Measurements from ENCODE around the gene SMIM3. TPM values are rescaled to one million over a fixed set of nuclear protein-coding genes. Genes with fewer than 3 reads are reported as not detected.

Gene SMIM3
- total RNA-seq, 1 donor from 2014 or later = 5.7 TPM

DNA sequence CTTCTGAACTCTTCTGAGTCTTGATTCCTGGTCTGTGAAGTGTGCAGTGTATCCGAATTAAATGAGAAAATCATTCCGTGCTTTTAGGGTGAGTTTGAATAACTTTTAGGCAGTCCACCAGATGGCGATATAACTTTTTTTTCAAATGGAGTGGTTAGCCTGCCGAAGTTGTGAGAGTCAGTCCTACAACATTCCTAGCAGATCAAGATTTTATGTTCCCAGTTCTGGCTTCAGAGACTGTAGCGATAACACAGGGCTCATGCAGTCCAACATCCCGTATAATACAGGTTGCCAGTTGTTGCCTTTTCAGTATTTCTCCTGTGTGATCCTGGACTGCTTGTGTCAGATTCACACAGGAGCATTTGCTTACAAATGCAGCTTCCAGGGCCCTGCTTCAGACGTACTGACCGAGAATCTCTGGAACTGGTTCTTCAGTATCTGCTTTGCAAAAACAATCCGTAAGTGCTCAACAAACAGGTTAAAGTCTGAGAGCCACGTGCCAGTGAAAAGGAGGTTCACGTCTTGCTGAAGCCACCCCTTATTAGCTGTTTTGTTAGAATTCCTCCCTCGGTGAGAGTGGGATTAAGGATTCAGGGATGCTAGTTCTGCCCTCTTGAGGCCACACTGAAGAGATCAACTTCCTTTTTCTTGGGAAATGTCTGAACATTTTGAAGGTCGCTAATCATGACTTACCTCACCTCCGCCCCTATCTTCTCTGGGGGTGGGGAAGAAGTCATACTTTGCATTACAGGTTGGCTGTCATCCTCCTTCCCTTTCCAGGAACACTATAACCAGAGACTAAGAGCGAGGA is 22.8 kb downstream of the SMIM3 start:
- no peak overlapping the region for H3K27ac Mint-ChIP-seq (ENCODE audit: unreplicated experiment)
- H3K36me3 Mint-ChIP-seq (ENCODE audit: low read depth) = no peaks in the 10 kb centered on the region
- TF ChIP-seq, protein P1, sequence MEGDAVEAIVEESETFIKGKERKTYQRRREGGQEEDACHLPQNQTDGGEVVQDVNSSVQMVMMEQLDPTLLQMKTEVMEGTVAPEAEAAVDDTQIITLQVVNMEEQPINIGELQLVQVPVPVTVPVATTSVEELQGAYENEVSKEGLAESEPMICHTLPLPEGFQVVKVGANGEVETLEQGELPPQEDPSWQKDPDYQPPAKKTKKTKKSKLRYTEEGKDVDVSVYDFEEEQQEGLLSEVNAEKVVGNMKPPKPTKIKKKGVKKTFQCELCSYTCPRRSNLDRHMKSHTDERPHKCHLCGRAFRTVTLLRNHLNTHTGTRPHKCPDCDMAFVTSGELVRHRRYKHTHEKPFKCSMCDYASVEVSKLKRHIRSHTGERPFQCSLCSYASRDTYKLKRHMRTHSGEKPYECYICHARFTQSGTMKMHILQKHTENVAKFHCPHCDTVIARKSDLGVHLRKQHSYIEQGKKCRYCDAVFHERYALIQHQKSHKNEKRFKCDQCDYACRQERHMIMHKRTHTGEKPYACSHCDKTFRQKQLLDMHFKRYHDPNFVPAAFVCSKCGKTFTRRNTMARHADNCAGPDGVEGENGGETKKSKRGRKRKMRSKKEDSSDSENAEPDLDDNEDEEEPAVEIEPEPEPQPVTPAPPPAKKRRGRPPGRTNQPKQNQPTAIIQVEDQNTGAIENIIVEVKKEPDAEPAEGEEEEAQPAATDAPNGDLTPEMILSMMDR (conservative IDR thresholded peaks at IDR 0.05) = peak; percentile 68
- peak; percentile 41 for DNase-seq (ENCODE audit: low read depth, low spot score)
- peak overlapping the region; percentile 79 for H3K4me3 Mint-ChIP-seq
- peaks cover 4% of the 10 kb centered on the region for H3K9me3 Mint-ChIP-seq
- peaks cover 5% of the 10 kb centered on the region for H3K27me3 Mint-ChIP-seq (ENCODE audit: low read depth)
- peaks cover 9% of the 10 kb centered on the region for H3K4me1 Mint-ChIP-seq

DNA sequence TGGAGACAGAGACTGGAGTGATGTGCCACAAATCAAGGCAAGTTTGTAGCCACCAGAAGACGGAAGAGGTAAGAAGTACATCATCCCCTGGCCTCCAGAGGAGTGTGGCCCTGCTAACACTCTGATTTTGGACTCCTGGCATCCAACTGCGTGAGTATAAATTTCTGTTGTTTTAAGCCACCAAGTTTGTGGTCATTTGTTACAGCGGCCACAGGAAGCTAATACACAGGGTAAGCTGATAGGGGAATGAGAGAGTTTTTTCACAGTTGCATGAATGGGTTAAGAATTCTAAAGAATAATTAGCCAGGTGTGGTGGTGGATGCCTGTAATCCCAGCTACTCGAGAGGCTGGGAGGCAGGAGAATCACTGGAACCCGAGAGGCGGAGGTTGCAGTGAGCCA is 25.8 kb downstream of the SMIM3 start:
- TF ChIP-seq, protein P1 (conservative IDR thresholded peaks at IDR 0.05) = no peak
- Mint-ChIP-seq H3K36me3 (ENCODE audit: low read depth) (no peaks in the 10 kb centered on the region), H3K27me3 (ENCODE audit: low read depth) (peaks cover 5% of the 10 kb centered on the region), H3K4me1 (peaks cover 9% of the 10 kb centered on the region), H3K4me3 (no peak overlapping the region), H3K9me3 (peaks cover 4% of the 10 kb centered on the region), H3K27ac (ENCODE audit: unreplicated experiment) (no peak overlapping the region)
- no peak for DNase-seq (ENCODE audit: low read depth, low spot score)

DNA sequence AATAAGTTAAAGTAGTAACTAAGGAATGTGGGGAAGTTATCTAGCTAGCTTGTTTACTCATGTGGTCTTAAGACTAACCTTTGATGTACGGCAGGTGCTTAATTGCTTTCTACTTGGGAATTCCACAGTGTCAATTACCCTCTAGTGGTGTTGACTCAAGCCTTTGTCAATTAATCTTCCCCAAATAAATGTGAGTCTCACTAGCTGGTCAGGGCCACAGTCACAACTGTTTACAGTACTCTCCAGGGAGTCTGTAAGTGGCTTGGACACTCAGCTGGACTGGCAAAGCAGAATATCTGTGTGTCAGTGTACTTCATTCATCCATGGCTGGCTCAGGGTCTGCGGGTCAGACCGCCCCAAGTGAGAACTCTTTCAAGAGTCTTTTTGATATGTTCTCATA is 30.8 kb downstream of the SMIM3 start:
- DNase-seq (ENCODE audit: low read depth, low spot score) = no peak
- peaks cover 7% of the 10 kb centered on the region for H3K27me3 Mint-ChIP-seq (ENCODE audit: low read depth)
- H3K4me1 Mint-ChIP-seq = no peaks in the 10 kb centered on the region
- H3K9me3 Mint-ChIP-seq = peaks cover 4% of the 10 kb centered on the region
- TF ChIP-seq, protein P1 (conservative IDR thresholded peaks at IDR 0.05) = no peak
- no peak overlapping the region for H3K4me3 Mint-ChIP-seq
- no peak overlapping the region for H3K27ac Mint-ChIP-seq (ENCODE audit: unreplicated experiment)
- no peaks in the 10 kb centered on the region for H3K36me3 Mint-ChIP-seq (ENCODE audit: low read depth)

DNA sequence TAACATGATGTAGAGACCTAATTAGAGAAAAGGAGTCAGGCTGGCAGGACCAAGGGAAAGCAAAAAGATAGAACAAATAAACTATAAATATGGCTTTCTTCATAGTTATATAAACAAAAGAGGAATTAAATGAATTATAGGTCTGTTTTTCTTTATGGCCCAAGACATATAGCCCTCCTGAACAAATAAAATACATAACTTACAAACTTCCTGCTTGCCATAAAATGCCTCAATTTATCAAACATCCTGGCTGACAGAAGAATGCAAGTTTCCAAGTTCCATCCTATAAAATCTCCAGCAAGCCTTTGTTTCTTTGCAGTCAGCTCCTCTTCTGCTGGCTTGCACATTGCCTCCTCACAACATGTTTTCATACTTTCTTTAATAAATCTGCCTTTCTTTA is 36.5 kb downstream of the SMIM3 start:
- H3K36me3 Mint-ChIP-seq (ENCODE audit: low read depth) = no peaks in the 10 kb centered on the region

DNA sequence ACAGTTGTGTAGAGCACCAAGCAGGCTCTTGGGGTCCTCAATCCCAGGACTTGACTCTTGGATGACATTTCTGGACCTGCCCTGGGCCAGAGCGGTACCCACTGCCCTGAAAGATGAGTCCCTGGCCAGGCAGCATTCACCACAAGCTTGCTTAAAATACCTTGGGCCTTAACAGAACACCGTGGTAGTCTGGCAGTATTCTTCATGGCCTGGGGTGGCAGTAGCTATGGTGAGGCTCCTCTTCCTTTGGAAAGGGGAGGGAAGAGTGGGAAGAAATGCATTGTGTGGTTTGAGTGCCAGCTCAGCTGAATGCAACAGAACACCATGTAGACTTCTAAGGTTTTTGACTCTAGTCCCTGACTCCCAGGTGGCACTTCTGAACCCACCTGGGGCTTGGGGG is 38.4 kb downstream of the SMIM3 start:
- H3K4me3 Mint-ChIP-seq = no peak overlapping the region
- no peak for DNase-seq (ENCODE audit: low read depth, low spot score)
- no peaks in the 10 kb centered on the region for H3K36me3 Mint-ChIP-seq (ENCODE audit: low read depth)
- peaks cover 8% of the 10 kb centered on the region for H3K27me3 Mint-ChIP-seq (ENCODE audit: low read depth)
- TF ChIP-seq, protein P1 (conservative IDR thresholded peaks at IDR 0.05) = no peak
- no peaks in the 10 kb centered on the region for H3K4me1 Mint-ChIP-seq
- H3K9me3 Mint-ChIP-seq = peaks cover 12% of the 10 kb centered on the region
- no peak overlapping the region for H3K27ac Mint-ChIP-seq (ENCODE audit: unreplicated experiment)

More for the DNA sequence above, 36.5 kb downstream of the SMIM3 start:
- Mint-ChIP-seq H3K27me3 (ENCODE audit: low read depth) (peaks cover 8% of the 10 kb centered on the region), H3K27ac (ENCODE audit: unreplicated experiment) (no peak overlapping the region), H3K9me3 (peaks cover 7% of the 10 kb centered on the region), H3K4me1 (no peaks in the 10 kb centered on the region), H3K4me3 (no peak overlapping the region)
- DNase-seq (ENCODE audit: low read depth, low spot score) = no peak
- TF ChIP-seq, protein P1 (conservative IDR thresholded peaks at IDR 0.05) = no peak

All from neural crest cell (in vitro differentiated cells).